ENCODE measurements around the gene GFRA1. TPM values are rescaled to one million over a fixed set of nuclear protein-coding genes. Genes with fewer than 3 reads are reported as not detected.

GFRA1 gene
- total RNA-seq, 2 experiments from 2014 or later, result not detected

GRCh38 chr10:116271593-116272439 is 1.2 kb downstream of the GFRA1 start:
- POLR2A ChIA-PET, result no interaction called here
- CTCF ChIA-PET, result no interaction called here

GRCh38 chr10:116270771-116271592 is 2.0 kb downstream of the GFRA1 start:
- CTCF ChIA-PET, result no interaction called here
- POLR2A ChIA-PET, result no interaction called here

- ChIA-PET POLR2A (no interaction called here), CTCF (no interaction called here)
Measured at GRCh38 chr10:116270126-116270770, 2.8 kb downstream of the GFRA1 start.

GRCh38 chr10:116269619-116270018 is 3.4 kb downstream of the GFRA1 start:
- POLR2A ChIA-PET, result no interaction called here
- CTCF ChIA-PET, result no interaction called here

- ChIA-PET CTCF (no interaction called here), POLR2A (no interaction called here)
Measured at GRCh38 chr10:116268976-116269375, 4.0 kb downstream of the GFRA1 start.

- POLR2A ChIA-PET, result no interaction called here
- CTCF ChIA-PET, result no interaction called here
Measured at GRCh38 chr10:116265686-116266085, 7.3 kb downstream of the GFRA1 start.

- POLR2A ChIA-PET, result no interaction called here
- CTCF ChIA-PET, result no interaction called here
Measured at GRCh38 chr10:116263870-116264655, 8.9 kb downstream of the GFRA1 start.

GRCh38 chr10:116262678-116263077 is 10.3 kb downstream of the GFRA1 start:
- CTCF ChIA-PET, result no interaction called here
- POLR2A ChIA-PET, result no interaction called here

- CTCF ChIA-PET, result no interaction called here
- POLR2A ChIA-PET, result no interaction called here
Measured at GRCh38 chr10:116260599-116260998, 12.4 kb downstream of the GFRA1 start.

- CTCF ChIA-PET, result no interaction called here
- POLR2A ChIA-PET, result no interaction called here
Measured at GRCh38 chr10:116259638-116260037, 13.4 kb downstream of the GFRA1 start.

- POLR2A ChIA-PET, result no interaction called here
- CTCF ChIA-PET, result no interaction called here
Measured at GRCh38 chr10:116257785-116258184, 15.2 kb downstream of the GFRA1 start.

- POLR2A ChIA-PET, result no interaction called here
Measured at GRCh38 chr10:116256752-116257259, 16.2 kb downstream of the GFRA1 start.

GRCh38 chr10:116255886-116256751 is 16.9 kb downstream of the GFRA1 start:
- POLR2A ChIA-PET, result no interaction called here
- CTCF ChIA-PET, result no interaction called here

More at GRCh38 chr10:116256752-116257259, 16.2 kb downstream of the GFRA1 start:
- CTCF ChIA-PET, result no interaction called here

- POLR2A ChIA-PET, result no interaction called here
- CTCF ChIA-PET, result no interaction called here
Measured at GRCh38 chr10:116254422-116255155, 18.4 kb downstream of the GFRA1 start.

- CTCF ChIA-PET, result interaction anchor here (0.7 kb wide), 1 partner anchor 36 kb away, joined by 3 read pairs; no protein-coding TSS in a partner anchor
- POLR2A ChIA-PET, result no interaction called here
Measured at GRCh38 chr10:116253716-116254115, 19.3 kb downstream of the GFRA1 start.

GRCh38 chr10:116251602-116252395 is 21.2 kb downstream of the GFRA1 start:
- CTCF ChIA-PET, result no interaction called here
- POLR2A ChIA-PET, result no interaction called here

GRCh38 chr10:116247691-116248090 is 25.3 kb downstream of the GFRA1 start:
- ChIA-PET POLR2A (no interaction called here), CTCF (no interaction called here)

GRCh38 chr10:116246263-116246662 is 26.7 kb downstream of the GFRA1 start:
- CTCF ChIA-PET, result no interaction called here

More at GRCh38 chr10:116246263-116246662, 26.7 kb downstream of the GFRA1 start:
- POLR2A ChIA-PET, result no interaction called here

All from activated CD8-positive, alpha-beta memory T cell treated with anti-CD3 and anti-CD28 coated beads for 36 hours (primary cell).